Measurements from ENCODE around the gene TTC5. TPM values are rescaled to one million over a fixed set of nuclear protein-coding genes. Genes with fewer than 3 reads are reported as not detected.

The TTC5 gene
- total and polyA plus RNA-seq, 8 donors = 2.3 to 30.3 (median 4.4) TPM

GRCh38 chr14:20317720-20318119 is 12.0 kb upstream of the TTC5 start:
- no peak for DNase-seq
- Histone ChIP-seq H3K4me3 (no peak overlapping the region), H3K36me3 (peaks cover 29 to 95% (median 92%) of the 10 kb centered on the region in 4 donors), H3K27me3 (no peaks in the 10 kb centered on the region), H3K4me1 (no peaks in the 10 kb centered on the region), H3K9me3 (no peaks in the 10 kb centered on the region), H3K27ac (no peak overlapping the region)
- intact Hi-C loops (cut with DNase I; ENCODE audit: low total_unique reads) = no loop called here
- 92 to 98% (median 95%) methylated on average over 16 of the region's 16 CpGs for WGBS, 5 donors
- TF ChIP-seq POLR2AphosphoS5 (IDR thresholded peaks at IDR 0.05) (no peak), CTCF (IDR thresholded peaks at IDR 0.05) (no peak), EP300 (IDR thresholded peaks at IDR 0.05) (no peak), POLR2A (IDR thresholded peaks at IDR 0.05) (no peak)

- Histone ChIP-seq H3K9me3 (no peaks in the 10 kb centered on the region), H3K36me3 (peaks cover 31 to 82% (median 76%) of the 10 kb centered on the region in 4 donors), H3K4me1 (no peaks in the 10 kb centered on the region), H3K27me3 (no peaks in the 10 kb centered on the region), H3K4me3 (no peak overlapping the region), H3K27ac (no peak overlapping the region)
- intact Hi-C loops (cut with DNase I; ENCODE audit: low total_unique reads) = no loop called here
- 88 to 98% (median 92%) methylated on average over 2 of the region's 2 CpGs for WGBS, 5 donors
- TF ChIP-seq EP300 (IDR thresholded peaks at IDR 0.05) (no peak), POLR2A (IDR thresholded peaks at IDR 0.05) (no peak), CTCF (IDR thresholded peaks at IDR 0.05) (no peak), POLR2AphosphoS5 (IDR thresholded peaks at IDR 0.05) (no peak)
- no peak for DNase-seq
Measured at GRCh38 chr14:20314026-20314425, 8.3 kb upstream of the TTC5 start.

GRCh38 chr14:20306079-20306423 is 300 bp upstream of the TTC5 start:
- no peaks in the 10 kb centered on the region for H3K9me3 ChIP-seq
- peak overlapping the region; percentile 58 to 98 (median 76) for H3K4me3 ChIP-seq
- H3K27ac ChIP-seq = peak overlapping the region in 1 of 5 donors; percentile 70
- peaks cover 13 to 26% (median 21%) of the 10 kb centered on the region in 4 donors for H3K4me1 ChIP-seq
- 92 to 100% (median 98%) methylated on average over 1 of the region's 1 CpG for WGBS, 5 donors
- DNase-seq = no peak
- H3K36me3 ChIP-seq = peaks cover 0 to 16% (median 10%) of the 10 kb centered on the region in 4 donors
- H3K27me3 ChIP-seq = no peaks in the 10 kb centered on the region
- intact Hi-C loops (cut with DNase I; ENCODE audit: low total_unique reads) = no loop called here
- peak in 1 of 7 experiments; percentile 7 for TF ChIP-seq CTCF (IDR thresholded peaks at IDR 0.05)
- no peak for TF ChIP-seq POLR2AphosphoS5 (IDR thresholded peaks at IDR 0.05)

- no peak for TF ChIP-seq POLR2A (IDR thresholded peaks at IDR 0.05)
- TF ChIP-seq POLR2AphosphoS5 (IDR thresholded peaks at IDR 0.05) = no peak
- TF ChIP-seq CTCF (IDR thresholded peaks at IDR 0.05) = no peak
- no peak for TF ChIP-seq EP300 (IDR thresholded peaks at IDR 0.05)
- H3K27me3 ChIP-seq = no peaks in the 10 kb centered on the region
- intact Hi-C loops (cut with DNase I; ENCODE audit: low total_unique reads) = no loop called here
- peaks cover 9 to 50% (median 49%) of the 10 kb centered on the region in 4 donors for H3K36me3 ChIP-seq
- no peak overlapping the region for H3K4me3 ChIP-seq
- DNase-seq = no peak
- H3K27ac ChIP-seq = no peak overlapping the region
- peaks cover 13 to 26% (median 21%) of the 10 kb centered on the region in 4 donors for H3K4me1 ChIP-seq
- no peaks in the 10 kb centered on the region for H3K9me3 ChIP-seq
- WGBS, 5 donors = 82 to 95% (median 89%) methylated on average over 1 of the region's 1 CpG
Measured at GRCh38 chr14:20302042-20302755, 3.6 kb downstream of the TTC5 start.

All from stomach (tissue), 9 donors.